ENCODE measurements around the gene IFI16. TPM values are rescaled to one million over a fixed set of nuclear protein-coding genes. Genes with fewer than 3 reads are reported as not detected.
A peak's percentile ranks its signal among the peaks of the same experiment; 100 is the strongest.

IFI16 gene
- polyA plus RNA-seq, 3 donors, result 64.8 to 99.7 (median 80.1) TPM

GRCh38 chr1:158969855-158970254 lies 39.9 kb upstream of the IFI16 start:
- no peak for DNase-seq
- WGBS (ENCODE audit: insufficient coverage), result no CpG with 5 or more reads among the region's 1 CpG
- H4K20me1 ChIP-seq (ENCODE audit: insufficient read depth, low read length), result no peaks in the 10 kb centered on the region
- H3K27ac Mint-ChIP-seq, result peak overlapping the region in 1 of 7 donors; percentile 15
- H3K9me3 ChIP-seq (replicated peaks in 1 of 2; ENCODE audit: control insufficient read depth in 1 of 2, insufficient read depth in 1 of 2, low read length in 2 of 2), result no peaks in the 10 kb centered on the region
- H3K27ac ChIP-seq (ENCODE audit: low read depth in 1 of 2, low read length in 2 of 2), result no peak overlapping the region
- H3K4me1 ChIP-seq (ENCODE audit: control insufficient read depth in 1 of 2, insufficient read depth in 2 of 2, low read length in 2 of 2), result no peaks in the 10 kb centered on the region
- H3K4me3 ChIP-seq (replicated peaks in 1 of 3; ENCODE audit: low read depth in 2 of 3, low read length in 3 of 3), result no peak overlapping the region
- TF ChIP-seq, protein P1, sequence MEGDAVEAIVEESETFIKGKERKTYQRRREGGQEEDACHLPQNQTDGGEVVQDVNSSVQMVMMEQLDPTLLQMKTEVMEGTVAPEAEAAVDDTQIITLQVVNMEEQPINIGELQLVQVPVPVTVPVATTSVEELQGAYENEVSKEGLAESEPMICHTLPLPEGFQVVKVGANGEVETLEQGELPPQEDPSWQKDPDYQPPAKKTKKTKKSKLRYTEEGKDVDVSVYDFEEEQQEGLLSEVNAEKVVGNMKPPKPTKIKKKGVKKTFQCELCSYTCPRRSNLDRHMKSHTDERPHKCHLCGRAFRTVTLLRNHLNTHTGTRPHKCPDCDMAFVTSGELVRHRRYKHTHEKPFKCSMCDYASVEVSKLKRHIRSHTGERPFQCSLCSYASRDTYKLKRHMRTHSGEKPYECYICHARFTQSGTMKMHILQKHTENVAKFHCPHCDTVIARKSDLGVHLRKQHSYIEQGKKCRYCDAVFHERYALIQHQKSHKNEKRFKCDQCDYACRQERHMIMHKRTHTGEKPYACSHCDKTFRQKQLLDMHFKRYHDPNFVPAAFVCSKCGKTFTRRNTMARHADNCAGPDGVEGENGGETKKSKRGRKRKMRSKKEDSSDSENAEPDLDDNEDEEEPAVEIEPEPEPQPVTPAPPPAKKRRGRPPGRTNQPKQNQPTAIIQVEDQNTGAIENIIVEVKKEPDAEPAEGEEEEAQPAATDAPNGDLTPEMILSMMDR (IDR thresholded peaks at IDR 0.05), result no peak
- no peaks in the 10 kb centered on the region for H3K36me3 Mint-ChIP-seq
- H3K27me3 Mint-ChIP-seq (ENCODE audit: low read depth in 3 of 3), result peaks cover 0 to 4% (median 0%) of the 10 kb centered on the region in 3 donors
- peaks cover 5% of the 10 kb centered on the region for H3K4me1 Mint-ChIP-seq
- peaks cover 0 to 6% (median 0%) of the 10 kb centered on the region in 7 donors for H3K9me3 Mint-ChIP-seq
- H3K9ac ChIP-seq (ENCODE audit: insufficient read depth, low read length, poor library complexity, severe bottlenecking), result no peak overlapping the region
- no peak overlapping the region for H3K4me2 ChIP-seq (replicated peaks; ENCODE audit: extremely low read depth, low read length, poor library complexity, severe bottlenecking)
- intact Hi-C loops (cut with micrococcal nuclease), result no loop called here
- no peaks in the 10 kb centered on the region for H3K27me3 ChIP-seq (ENCODE audit: control insufficient read depth in 2 of 2, insufficient read depth in 2 of 2, low read length in 2 of 2)
- no peaks in the 10 kb centered on the region for H3K36me3 ChIP-seq (replicated peaks in 1 of 2; ENCODE audit: control insufficient read depth in 1 of 2, insufficient read depth in 2 of 2, low read length in 2 of 2)
- no peaks in the 10 kb centered on the region for H3K79me2 ChIP-seq (ENCODE audit: insufficient read depth, low read length)
- no peak overlapping the region for H2AFZ ChIP-seq (ENCODE audit: insufficient read depth, low read depth, low read length, poor library complexity, severe bottlenecking)
- no peak overlapping the region for H3K4me3 Mint-ChIP-seq

DNA sequence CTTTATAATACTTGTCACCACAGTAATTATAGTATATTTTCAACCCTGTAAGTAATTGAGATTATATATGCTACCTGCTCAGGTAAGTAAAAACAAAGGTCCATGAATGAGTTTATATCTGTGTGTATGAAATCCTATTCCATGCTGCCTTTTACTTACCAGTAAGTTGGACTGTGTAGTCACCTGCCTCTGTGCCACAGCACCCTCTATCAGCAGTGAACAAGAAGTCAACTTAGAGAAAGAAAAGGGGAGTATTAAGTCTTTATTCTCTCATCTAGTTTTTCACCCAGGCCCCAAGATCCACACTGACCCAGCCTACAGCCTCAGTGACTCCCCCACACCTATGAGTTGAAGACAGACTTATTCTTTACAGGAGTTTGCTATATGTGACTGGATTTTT lies 36.9 kb upstream of the IFI16 start:
- intact Hi-C loops (cut with micrococcal nuclease), result no loop called here
- no peak for DNase-seq
- no peak overlapping the region for H3K4me2 ChIP-seq (replicated peaks; ENCODE audit: extremely low read depth, low read length, poor library complexity, severe bottlenecking)
- no peak overlapping the region for H3K4me3 ChIP-seq (replicated peaks in 1 of 3; ENCODE audit: low read depth in 2 of 3, low read length in 3 of 3)
- H3K79me2 ChIP-seq (ENCODE audit: insufficient read depth, low read length), result no peaks in the 10 kb centered on the region
- no peak overlapping the region for H3K9ac ChIP-seq (ENCODE audit: insufficient read depth, low read length, poor library complexity, severe bottlenecking)
- TF ChIP-seq, protein P1 (IDR thresholded peaks at IDR 0.05), result no peak
- Mint-ChIP-seq H3K27me3 (ENCODE audit: low read depth in 3 of 3) (peaks cover 0 to 2% (median 0%) of the 10 kb centered on the region in 3 donors), H3K4me3 (no peak overlapping the region), H3K27ac (no peak overlapping the region), H3K9me3 (peaks cover 0 to 2% (median 0%) of the 10 kb centered on the region in 7 donors), H3K36me3 (no peaks in the 10 kb centered on the region), H3K4me1 (no peaks in the 10 kb centered on the region)
- no peaks in the 10 kb centered on the region for H4K20me1 ChIP-seq (ENCODE audit: insufficient read depth, low read length)
- no peak overlapping the region for H2AFZ ChIP-seq (ENCODE audit: insufficient read depth, low read depth, low read length, poor library complexity, severe bottlenecking)
- H3K27me3 ChIP-seq (ENCODE audit: control insufficient read depth in 2 of 2, insufficient read depth in 2 of 2, low read length in 2 of 2), result no peaks in the 10 kb centered on the region
- H3K9me3 ChIP-seq (replicated peaks in 1 of 2; ENCODE audit: control insufficient read depth in 1 of 2, insufficient read depth in 1 of 2, low read length in 2 of 2), result no peaks in the 10 kb centered on the region
- H3K36me3 ChIP-seq (replicated peaks in 1 of 2; ENCODE audit: control insufficient read depth in 1 of 2, insufficient read depth in 2 of 2, low read length in 2 of 2), result no peaks in the 10 kb centered on the region
- H3K4me1 ChIP-seq (ENCODE audit: control insufficient read depth in 1 of 2, insufficient read depth in 2 of 2, low read length in 2 of 2), result no peaks in the 10 kb centered on the region
- no peak overlapping the region for H3K27ac ChIP-seq (ENCODE audit: low read depth in 1 of 2, low read length in 2 of 2)
